Caco-2 (cell line): Measurements from ENCODE around the gene NHEJ1. TPM values are rescaled to one million over a fixed set of nuclear protein-coding genes. Genes with fewer than 3 reads are reported as not detected.

ENCODE experiments used
- BruUV-seq: library from RNA; stranded (reverse); fragments of 400-500 nt; replicated peaks from 2 replicates; lab custom pipeline; 2021; lab: Mats Ljungman, UMichigan
- CTCF ChIA-PET: fragments of 300-600 bp; sonication (Branson Sonifier 250); formaldehyde crosslinking; loops from one replicate; lab custom pipeline; 2022; ENCODE audit warnings: antibody characterized with exemption; lab: Charles Lee
- POLR2A ChIA-PET: fragments of 300-600 bp; sonication (Branson Sonifier 250); formaldehyde crosslinking; loops from one replicate; lab custom pipeline; 2022; ENCODE audit warnings: antibody characterized with exemption; lab: Charles Lee
- DNase-seq, 2 experiments: peaks; one replicate each; pipeline versions ENCODE4 v3.0.0 to v3.0.0-alpha.2; 2020 to 2022
- H3K27me3 ChIP-seq: replicated peaks from 2 replicates; pipeline ENCODE4 v1.6.0; 2011; ENCODE audit warnings: low read length; ENCODE audit not compliant: control insufficient read depth, insufficient read depth
- H3K36me3 ChIP-seq: 2 replicates; pipeline ENCODE4 v1.5.1; 2011; ENCODE audit warnings: low read length; ENCODE audit not compliant: control insufficient read depth, insufficient read depth
- H3K4me1 ChIP-seq: fragments of 250-450 bp; sonication (Bioruptor Pico); 2 replicates; pipeline ENCODE4 v1.5.1; 2020; ENCODE audit warnings: mild to moderate bottlenecking
- H3K4me3 ChIP-seq: 2 replicates; pipeline ENCODE4 v1.5.1; 2011; ENCODE audit warnings: low read depth, mild to moderate bottlenecking, control low read depth, low read length
- H3K9me3 ChIP-seq: fragments of 250-450 bp; sonication (Bioruptor Pico); 2 replicates; pipeline ENCODE4 v1.5.1; 2020; ENCODE audit warnings: mild to moderate bottlenecking, moderate library complexity
- H3K27ac Mint-ChIP-seq: one replicate; pipeline ENCODE4 v1.8.0; 2022; ENCODE audit warnings: mixed read lengths; ENCODE audit not compliant: unreplicated experiment
- H3K27me3 Mint-ChIP-seq: one replicate; pipeline ENCODE4 v1.8.0; 2022; ENCODE audit warnings: mixed read lengths; ENCODE audit not compliant: insufficient read depth, unreplicated experiment
- H3K36me3 Mint-ChIP-seq: one replicate; pipeline ENCODE4 v1.8.0; 2022; ENCODE audit warnings: mild to moderate bottlenecking, mixed read lengths; ENCODE audit not compliant: insufficient read depth, unreplicated experiment
- H3K4me1 Mint-ChIP-seq: one replicate; pipeline ENCODE4 v1.8.0; 2022; ENCODE audit warnings: low read depth, mixed read lengths; ENCODE audit not compliant: unreplicated experiment
- H3K4me3 Mint-ChIP-seq: one replicate; pipeline ENCODE4 v1.8.0; 2022; ENCODE audit warnings: mild to moderate bottlenecking, moderate library complexity, mixed read lengths; ENCODE audit not compliant: unreplicated experiment
- H3K9me3 Mint-ChIP-seq: one replicate; pipeline ENCODE4 v1.8.0; 2022; ENCODE audit warnings: mixed read lengths; ENCODE audit not compliant: unreplicated experiment
- intact Hi-C: fragments of 100-400 bp; cut with micrococcal nuclease; formaldehyde crosslinking; loops from one replicate; pipeline ENCODE4 v1.10.0; 2022; ENCODE audit not compliant: unreplicated experiment
- total RNA-seq: library from RNA; stranded (reverse); gene quantifications from 2 replicates; pipeline ENCODE4 v1.2.3, GENCODE V29; 2022
- TF ChIP-seq, protein P1 (sequence below), 2 experiments: fragments of 200-600 bp in 1 of 2; IDR thresholded peaks; 1 replicate in 1 of 2; 2 replicates in 1 of 2; pipeline versions ENCODE4 v1.5.1 to v1.8.0; 2011 to 2022; ENCODE audit warnings: antibody characterized with exemption in 1 of 2, control low read depth in 1 of 2, inconsistent platforms in 1 of 2, low read depth in 1 of 2, low read length in 1 of 2, mild to moderate bottlenecking in 1 of 2, moderate library complexity in 1 of 2; ENCODE audit not compliant: insufficient read depth in 1 of 2, severe bottlenecking in 1 of 2, unreplicated experiment in 1 of 2

Gene NHEJ1
- total RNA-seq, 1 experiment from 2014 or later = 29.6 TPM

DNA sequence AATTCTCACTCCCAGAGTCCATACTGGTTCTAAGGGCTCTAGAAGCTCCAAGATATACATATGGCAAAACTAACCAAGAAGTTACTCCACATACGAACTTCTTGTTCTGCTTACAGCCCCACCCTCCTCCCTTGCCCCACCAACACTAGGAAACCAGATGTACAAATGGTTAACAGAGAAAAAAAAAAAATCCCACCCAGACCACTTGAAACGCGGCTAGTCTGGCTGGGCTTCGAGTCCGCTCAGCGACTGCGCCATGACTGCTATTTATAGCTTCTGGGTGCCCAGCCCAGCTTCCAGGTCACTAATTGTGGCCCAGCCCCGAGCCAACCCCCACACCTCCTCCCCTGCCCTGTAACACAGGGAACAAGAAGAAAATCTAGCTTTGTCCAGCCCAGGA, 52.9 kb downstream of the NHEJ1 start:
- H3K36me3 Mint-ChIP-seq = no peaks in the 10 kb centered on the region
- no peak overlapping the region for H3K27ac Mint-ChIP-seq
- peaks cover 42% of the 10 kb centered on the region for H3K4me1 ChIP-seq
- intact Hi-C loops = no loop called here
- H3K36me3 ChIP-seq = no peaks in the 10 kb centered on the region
- CTCF ChIA-PET = interaction anchor here (0.7 to 1.0 kb wide), 2 partner anchors 50 to 86 kb away, joined by 3 read pairs; no protein-coding TSS in a partner anchor
- no peak for DNase-seq
- no peak overlapping the region for H3K4me3 Mint-ChIP-seq
- POLR2A ChIA-PET = interaction anchor here (0.5 kb wide), 1 partner anchor 180 kb away, joined by 4 read pairs; no protein-coding TSS in a partner anchor
- no TSS peak for BruUV-seq
- H3K27me3 Mint-ChIP-seq = no peaks in the 10 kb centered on the region
- peaks cover 27% of the 10 kb centered on the region for H3K4me1 Mint-ChIP-seq
- TF ChIP-seq, protein P1, sequence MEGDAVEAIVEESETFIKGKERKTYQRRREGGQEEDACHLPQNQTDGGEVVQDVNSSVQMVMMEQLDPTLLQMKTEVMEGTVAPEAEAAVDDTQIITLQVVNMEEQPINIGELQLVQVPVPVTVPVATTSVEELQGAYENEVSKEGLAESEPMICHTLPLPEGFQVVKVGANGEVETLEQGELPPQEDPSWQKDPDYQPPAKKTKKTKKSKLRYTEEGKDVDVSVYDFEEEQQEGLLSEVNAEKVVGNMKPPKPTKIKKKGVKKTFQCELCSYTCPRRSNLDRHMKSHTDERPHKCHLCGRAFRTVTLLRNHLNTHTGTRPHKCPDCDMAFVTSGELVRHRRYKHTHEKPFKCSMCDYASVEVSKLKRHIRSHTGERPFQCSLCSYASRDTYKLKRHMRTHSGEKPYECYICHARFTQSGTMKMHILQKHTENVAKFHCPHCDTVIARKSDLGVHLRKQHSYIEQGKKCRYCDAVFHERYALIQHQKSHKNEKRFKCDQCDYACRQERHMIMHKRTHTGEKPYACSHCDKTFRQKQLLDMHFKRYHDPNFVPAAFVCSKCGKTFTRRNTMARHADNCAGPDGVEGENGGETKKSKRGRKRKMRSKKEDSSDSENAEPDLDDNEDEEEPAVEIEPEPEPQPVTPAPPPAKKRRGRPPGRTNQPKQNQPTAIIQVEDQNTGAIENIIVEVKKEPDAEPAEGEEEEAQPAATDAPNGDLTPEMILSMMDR (IDR thresholded peaks at IDR 0.05; ENCODE audit: insufficient read depth in 1 of 2, low read depth in 1 of 2, low read length in 1 of 2, severe bottlenecking in 1 of 2, unreplicated experiment in 1 of 2) = no peak
- H3K4me3 ChIP-seq = no peak overlapping the region
- no peaks in the 10 kb centered on the region for H3K27me3 ChIP-seq
- H3K9me3 ChIP-seq = no peaks in the 10 kb centered on the region
- no peaks in the 10 kb centered on the region for H3K9me3 Mint-ChIP-seq

DNA sequence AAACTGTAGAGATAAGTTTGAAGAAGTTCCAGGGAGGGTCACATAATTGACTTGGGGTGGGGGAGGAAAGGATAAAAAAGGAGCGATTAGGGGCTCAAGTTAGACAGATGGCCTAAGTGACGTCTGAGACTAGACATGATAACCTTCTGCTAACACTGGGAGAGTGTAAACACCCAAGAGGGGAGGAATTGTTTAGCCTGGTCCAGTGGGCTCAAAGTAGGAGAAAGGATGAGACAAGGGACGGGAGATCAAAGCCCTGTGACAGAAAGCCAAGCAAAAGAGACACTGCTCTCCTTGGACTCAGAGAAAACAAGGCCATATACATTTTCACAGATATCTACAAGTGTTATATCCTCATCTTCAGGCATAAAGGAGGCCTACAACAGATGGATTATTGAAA, 54.4 kb downstream of the NHEJ1 start:
- Histone ChIP-seq H3K9me3 (no peaks in the 10 kb centered on the region), H3K36me3 (no peaks in the 10 kb centered on the region), H3K4me3 (no peak overlapping the region), H3K4me1 (peaks cover 27% of the 10 kb centered on the region), H3K27me3 (no peaks in the 10 kb centered on the region)
- H3K4me3 Mint-ChIP-seq = no peak overlapping the region
- no peak overlapping the region for H3K27ac Mint-ChIP-seq
- no peak for DNase-seq
- no TSS peak for BruUV-seq
- peaks cover 12% of the 10 kb centered on the region for H3K4me1 Mint-ChIP-seq
- no peaks in the 10 kb centered on the region for H3K36me3 Mint-ChIP-seq
- no peaks in the 10 kb centered on the region for H3K27me3 Mint-ChIP-seq
- H3K9me3 Mint-ChIP-seq = no peaks in the 10 kb centered on the region
- ChIA-PET CTCF (no interaction called here), POLR2A (no interaction called here)
- intact Hi-C loops = no loop called here
- TF ChIP-seq, protein P1 (IDR thresholded peaks at IDR 0.05; ENCODE audit: insufficient read depth in 1 of 2, low read depth in 1 of 2, low read length in 1 of 2, severe bottlenecking in 1 of 2, unreplicated experiment in 1 of 2) = no peak

DNA sequence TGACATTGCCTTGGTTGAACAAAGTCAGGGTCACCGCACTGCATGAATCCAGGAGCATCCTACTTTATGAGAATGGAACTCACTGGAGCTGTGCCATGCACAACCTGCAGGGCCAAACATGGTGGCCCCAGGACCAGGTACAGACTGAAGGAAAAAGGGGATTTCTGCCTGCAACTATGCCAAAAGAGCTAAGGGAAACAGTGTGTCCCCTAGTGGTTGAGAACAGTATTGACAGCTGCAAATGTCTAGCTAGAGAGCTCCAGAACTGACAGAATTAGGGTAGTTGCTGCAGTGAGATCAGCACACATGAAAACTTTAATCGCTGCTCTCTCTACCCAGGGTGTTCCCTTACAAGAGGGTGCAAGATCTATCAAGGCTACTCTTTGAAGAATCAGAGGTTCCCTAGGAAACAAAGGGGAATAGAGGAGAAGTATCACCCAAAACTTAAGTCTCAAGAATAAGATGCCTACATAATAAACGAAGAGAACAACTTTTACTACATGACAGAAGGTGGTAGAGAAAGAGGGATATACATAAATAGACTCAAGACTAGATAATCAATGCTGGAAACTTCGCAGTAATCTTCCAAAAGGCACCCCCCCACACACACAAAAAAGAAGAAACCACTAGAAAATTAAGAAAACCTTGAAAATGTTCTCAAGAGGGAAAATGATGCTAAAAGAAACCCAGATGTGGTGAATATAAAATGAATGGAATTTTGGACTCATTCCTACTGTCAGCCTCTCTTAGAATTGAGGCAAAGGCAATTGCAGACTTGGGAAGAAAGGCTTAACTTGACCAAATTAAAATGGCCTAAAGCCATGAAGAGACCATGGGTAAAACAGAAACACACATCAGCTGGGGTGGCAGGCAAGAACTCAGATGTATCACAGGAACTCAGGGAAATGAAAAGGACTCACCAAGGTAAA, 56.2 kb downstream of the NHEJ1 start:
- intact Hi-C loops = loop anchor here (1.0 kb wide), 2 partner anchors 31 to 46 kb away; no protein-coding TSS in a partner anchor
- peak; percentile 60 for DNase-seq
- peaks cover 4% of the 10 kb centered on the region for H3K4me1 Mint-ChIP-seq

More for the DNA sequence above, 56.2 kb downstream of the NHEJ1 start:
- no peaks in the 10 kb centered on the region for H3K36me3 ChIP-seq
- TF ChIP-seq, protein P1 (IDR thresholded peaks at IDR 0.05; ENCODE audit: insufficient read depth in 1 of 2, low read depth in 1 of 2, low read length in 1 of 2, severe bottlenecking in 1 of 2, unreplicated experiment in 1 of 2) = peak; percentile 80 to 86
- H3K4me1 ChIP-seq = peaks cover 10% of the 10 kb centered on the region
- CTCF ChIA-PET = interaction anchor here (0.6 to 1.9 kb wide), 24 partner anchors 8 to 283 kb away, joined by 3 to 53 read pairs (median 4); partner anchors contain the start of genes DNPEP and IHH
- no peaks in the 10 kb centered on the region for H3K9me3 ChIP-seq
- Mint-ChIP-seq H3K36me3 (no peaks in the 10 kb centered on the region), H3K4me3 (no peak overlapping the region), H3K27me3 (no peaks in the 10 kb centered on the region), H3K27ac (no peak overlapping the region), H3K9me3 (no peaks in the 10 kb centered on the region)
- H3K27me3 ChIP-seq = no peaks in the 10 kb centered on the region
- POLR2A ChIA-PET = interaction anchor here (0.7 kb wide), 1 partner anchor 46 kb away, joined by 3 read pairs; no protein-coding TSS in a partner anchor
- BruUV-seq = no TSS peak
- H3K4me3 ChIP-seq = no peak overlapping the region
